HEK293 (cell line): ENCODE results near the gene PPP1R14C.

Experiments
- CTCF ChIA-PET: fragments of 350-600 bp; formaldehyde crosslinking; extraction: SDS; loops from one replicate; lab custom pipeline; 2021; ENCODE audit warnings: antibody characterized with exemption; lab: Yijun Ruan, JAX
- POLR2A ChIA-PET: fragments of 300-600 bp; formaldehyde crosslinking; extraction: SDS; loops from one replicate; lab custom pipeline; 2020; ENCODE audit warnings: antibody characterized with exemption, inconsistent platforms; lab: Yijun Ruan, JAX
- H3K27ac ChIP-seq: fragments of 200-500 bp; sonication (Bioruptor generic); 2 replicates; pipeline ENCODE4 v1.5.1; 2014; ENCODE audit warnings: low read depth, low read length, control low read depth, inconsistent platforms; ENCODE audit errors: extremely low read depth
- H3K36me3 ChIP-seq, 2 experiments: fragments of 200-500 bp in 1 of 2; sonication (Bioruptor generic) in 1 of 2; 1 replicate in 1 of 2; 2 replicates in 1 of 2; pipeline ENCODE4 v1.5.1; 2014 to 2017; ENCODE audit warnings: inconsistent platforms in 2 of 2, low read length in 2 of 2; ENCODE audit not compliant: control insufficient read depth in 2 of 2, insufficient read depth in 1 of 2
- H3K4me1 ChIP-seq: fragments of 200-500 bp; sonication (Bioruptor generic); 2 replicates; pipeline ENCODE4 v1.5.1; 2014; ENCODE audit warnings: mild to moderate bottlenecking, low read length, inconsistent platforms; ENCODE audit not compliant: control insufficient read depth, insufficient read depth
- H3K4me3 ChIP-seq: 2 replicates; pipeline ENCODE4 v1.5.1; 2011; ENCODE audit warnings: low read depth, mild to moderate bottlenecking, control low read depth, low read length, moderate library complexity
- H3K9me3 ChIP-seq: fragments of 200-500 bp; sonication (Bioruptor generic); 2 replicates; pipeline ENCODE4 v1.5.1; 2014; ENCODE audit warnings: low read depth, low read length, inconsistent platforms; ENCODE audit not compliant: control insufficient read depth, insufficient read depth
- BCL11A ChIP-seq: fragments of 450-650 bp; formaldehyde crosslinking; IDR thresholded peaks from 2 replicates; pipeline ENCODE4 v1.5.1; 2016; ENCODE audit warnings: low read depth, missing biosample characterization, missing genetic modification characterization
- BCL6B ChIP-seq: fragments of 450-650 bp; formaldehyde crosslinking; IDR thresholded peaks from 2 replicates; pipeline ENCODE4 v1.5.1; 2017; ENCODE audit warnings: missing biosample characterization, missing genetic modification characterization
- FEZF1 ChIP-seq: fragments of 450-650 bp; formaldehyde crosslinking; IDR thresholded peaks from 2 replicates; pipeline ENCODE4 v1.5.1; 2016; ENCODE audit warnings: missing biosample characterization, missing genetic modification characterization
- HOXD13 ChIP-seq: sonication (generic); formaldehyde crosslinking; IDR thresholded peaks from 2 replicates; pipeline ENCODE4 v1.8.0; 2022; ENCODE audit warnings: missing genetic modification reagents, borderline replicate concordance
- TSHZ1 ChIP-seq: fragments of 450-650 bp; formaldehyde crosslinking; IDR thresholded peaks from 2 replicates; pipeline ENCODE4 v1.5.1; 2016; ENCODE audit warnings: missing biosample characterization, missing genetic modification characterization, borderline replicate concordance
- ZBTB17 ChIP-seq: fragments of 450-650 bp; formaldehyde crosslinking; IDR thresholded peaks from 2 replicates; pipeline ENCODE4 v1.5.1; 2016; ENCODE audit warnings: missing biosample characterization, missing genetic modification characterization
- ZBTB6 ChIP-seq: fragments of 450-650 bp; formaldehyde crosslinking; IDR thresholded peaks from 2 replicates; pipeline ENCODE4 v1.5.1; 2017; ENCODE audit warnings: missing biosample characterization, missing genetic modification characterization
- ZNF24 ChIP-seq: fragments of 450-650 bp; formaldehyde crosslinking; IDR thresholded peaks from 2 replicates; pipeline ENCODE4 v1.5.1; 2016; ENCODE audit warnings: missing biosample characterization, missing genetic modification characterization
- ZNF248 ChIP-seq: fragments of 450-650 bp; formaldehyde crosslinking; IDR thresholded peaks from 2 replicates; pipeline ENCODE4 v1.5.1; 2017; ENCODE audit warnings: missing biosample characterization, missing genetic modification characterization
- ZNF350 ChIP-seq: fragments of 450-650 bp; formaldehyde crosslinking; IDR thresholded peaks from 2 replicates; pipeline ENCODE4 v1.5.0; 2017; ENCODE audit warnings: missing biosample characterization, mild to moderate bottlenecking, missing genetic modification characterization
- ZNF394 ChIP-seq: fragments of 450-650 bp; formaldehyde crosslinking; IDR thresholded peaks from 2 replicates; pipeline ENCODE4 v1.5.1; 2016; ENCODE audit warnings: missing biosample characterization, missing genetic modification characterization, mild to moderate bottlenecking, moderate library complexity, borderline replicate concordance
- ZNF670 ChIP-seq: fragments of 450-650 bp; formaldehyde crosslinking; IDR thresholded peaks from 2 replicates; pipeline ENCODE4 v1.5.1; 2016; ENCODE audit warnings: missing biosample characterization, missing genetic modification characterization, low read depth
- ZNF692 ChIP-seq: fragments of 450-650 bp; formaldehyde crosslinking; IDR thresholded peaks from 2 replicates; pipeline ENCODE4 v1.5.1; 2016; ENCODE audit warnings: missing biosample characterization, missing genetic modification characterization
- ZNF768 ChIP-seq: fragments of 450-650 bp; formaldehyde crosslinking; IDR thresholded peaks from 2 replicates; pipeline ENCODE4 v1.5.1; 2018; ENCODE audit warnings: missing biosample characterization, mild to moderate bottlenecking, missing genetic modification characterization
- ZNF830 ChIP-seq: fragments of 450-650 bp; IDR thresholded peaks from 2 replicates; pipeline ENCODE4 v1.5.0; 2018; ENCODE audit warnings: missing biosample characterization, missing genetic modification characterization, low read depth, mild to moderate bottlenecking, moderate library complexity

Gene PPP1R14C

GRCh38 chr6:150266309-150266708 is 123.5 kb downstream of the PPP1R14C start:
- no peaks in the 10 kb centered on the region for H3K9me3 ChIP-seq
- no peak for TF ChIP-seq ZNF350 (tag by site-specific recombination)
- TF ChIP-seq ZNF768 (tag by site-specific recombination): peak; percentile 72; the same call in 1 of the 2 replicates
- ChIA-PET CTCF (interaction anchor here (1.1 kb wide), 1 partner anchor 185 kb away, joined by 5 read pairs; no protein-coding TSS in a partner anchor), POLR2A (no interaction called here)
- H3K27ac ChIP-seq: no peak overlapping the region
- no peaks in the 10 kb centered on the region for H3K4me1 ChIP-seq
- no peak overlapping the region for H3K4me3 ChIP-seq
- H3K36me3 ChIP-seq: no peaks in the 10 kb centered on the region

- Histone ChIP-seq H3K9me3 (no peaks in the 10 kb centered on the region), H3K36me3 (no peaks in the 10 kb centered on the region), H3K4me3 (no peak overlapping the region), H3K27ac (no peak overlapping the region), H3K4me1 (no peaks in the 10 kb centered on the region)
- POLR2A ChIA-PET: no interaction called here
- CTCF ChIA-PET: interaction anchor here (0.6 to 1.5 kb wide), 5 partner anchors 10 to 1481 kb away, joined by 3 to 5 read pairs (median 3); no protein-coding TSS in a partner anchor
- TF ChIP-seq BCL11A (tag by site-specific recombination) (no peak), TSHZ1 (tag by site-specific recombination) (no peak), ZNF830 (tag by site-specific recombination) (no peak), BCL6B (tag by site-specific recombination) (no peak), ZNF670 (no peak), FEZF1 (tag by site-specific recombination) (no peak), ZNF394 (tag by site-specific recombination) (no peak), HOXD13 (no peak), ZNF24 (tag by site-specific recombination) (no peak), ZBTB6 (tag by site-specific recombination) (no peak), ZNF248 (tag by site-specific recombination) (no peak), ZBTB17 (no peak), ZNF692 (tag by site-specific recombination) (no peak)
These were observed 124.3 kb downstream of the PPP1R14C start for GRCh38 chr6:150266963-150267685.
